Endothelial cell of umbilical vein (primary cell): ENCODE results near the gene SPTY2D1. TPM values are rescaled to one million over a fixed set of nuclear protein-coding genes. Genes with fewer than 3 reads are reported as not detected.

Experiments used
- BruUV-seq: library from RNA; stranded (reverse); fragments of 400-500 nt; replicated peaks from 2 replicates; lab custom pipeline; 2021; lab: Mats Ljungman, UMichigan
- CTCF ChIA-PET: fragments of 300-600, 350-600 bp; sonication (Branson Sonifier 250); formaldehyde crosslinking; loops from one replicate; lab custom pipeline; 2021; ENCODE audit warnings: antibody characterized with exemption, inconsistent platforms; lab: Charles Lee
- POLR2A ChIA-PET: fragments of 300-600, 350-600 bp; sonication (Branson Sonifier 250); formaldehyde crosslinking; loops from one replicate; lab custom pipeline; 2021; ENCODE audit warnings: antibody characterized with exemption, inconsistent platforms; lab: Charles Lee
- DNase-seq: peaks from one replicate; pipeline ENCODE4 v3.0.0-alpha.2; 2011; ENCODE audit warnings: low read depth, low spot score
- FAIRE-seq: peaks from 2 replicates; lab custom pipeline; 2011; peaks lifted over from hg19 to GRCh38; lab: Jason Lieb, UNC
- H2AFZ ChIP-seq: 2 replicates; pipeline ENCODE4 v1.6.0; 2012; ENCODE audit warnings: low read depth, low read length, control low read depth, inconsistent platforms
- H3K27ac ChIP-seq: 2 replicates; pipeline ENCODE4 v1.5.1; 2011; ENCODE audit warnings: low read depth, mild to moderate bottlenecking, control low read depth, low read length, moderate library complexity; ENCODE audit not compliant: insufficient read depth
- H3K27me3 ChIP-seq, 2 experiments: 2 replicates each; pipeline versions ENCODE4 v1.6.0 to v1.6.1; 2011; ENCODE audit warnings: low read length in 2 of 2, mixed read lengths in 1 of 2; ENCODE audit not compliant: control insufficient read depth in 2 of 2, insufficient read depth in 2 of 2
- H3K36me3 ChIP-seq, 2 experiments: 2 replicates in 1 of 2; 3 replicates in 1 of 2; pipeline ENCODE4 v1.5.1; 2011; ENCODE audit warnings: low read length in 2 of 2, mild to moderate bottlenecking in 1 of 2, moderate library complexity in 1 of 2; ENCODE audit not compliant: control insufficient read depth in 2 of 2, insufficient read depth in 2 of 2; ENCODE audit errors: extremely low read depth in 1 of 2
- H3K4me1 ChIP-seq: 3 replicates; pipeline ENCODE4 v1.5.1; 2011; ENCODE audit warnings: mild to moderate bottlenecking, low read length; ENCODE audit not compliant: control insufficient read depth, insufficient read depth; ENCODE audit errors: extremely low read depth
- H3K4me2 ChIP-seq: 2 replicates; pipeline ENCODE4 v1.6.1; 2011; ENCODE audit warnings: low read length, control low read depth, mixed read lengths; ENCODE audit not compliant: insufficient read depth
- H3K4me3 ChIP-seq, 3 experiments: fragments of 200-600 bp in 1 of 3; sonication (generic), shearing (Covaris generic) in 1 of 3; replicated peaks in 1 of 3; 2 replicates each; pipeline ENCODE4 v1.5.1; 2011 to 2016; ENCODE audit warnings: control low read depth in 3 of 3, low read length in 3 of 3, mild to moderate bottlenecking in 2 of 3, inconsistent platforms in 1 of 3, low read depth in 1 of 3, moderate library complexity in 1 of 3; ENCODE audit not compliant: insufficient read depth in 1 of 3
- H3K79me2 ChIP-seq: 2 replicates; pipeline ENCODE4 v1.6.0; 2012; ENCODE audit warnings: low read length, inconsistent platforms; ENCODE audit not compliant: control insufficient read depth, insufficient read depth
- H3K9ac ChIP-seq: replicated peaks from 2 replicates; pipeline ENCODE3; 2011; ENCODE audit warnings: low read length, control low read depth; ENCODE audit not compliant: insufficient read depth; ENCODE audit errors: extremely low read depth
- H3K9me1 ChIP-seq: replicated peaks from 3 replicates; pipeline ENCODE4 v1.6.0; 2011; ENCODE audit warnings: mild to moderate bottlenecking, low read length; ENCODE audit not compliant: control insufficient read depth, insufficient read depth; ENCODE audit errors: extremely low read depth
- H3K9me3 ChIP-seq: replicated peaks from 2 replicates; pipeline ENCODE4 v1.5.1; 2012; ENCODE audit warnings: low read length, inconsistent platforms; ENCODE audit not compliant: control insufficient read depth, insufficient read depth
- H4K20me1 ChIP-seq: replicated peaks from 2 replicates; pipeline ENCODE3; 2011; ENCODE audit warnings: mild to moderate bottlenecking, low read length; ENCODE audit not compliant: control insufficient read depth, insufficient read depth; ENCODE audit errors: extremely low read depth
- JUN ChIP-seq: IDR thresholded peaks from 2 replicates; pipeline ENCODE4 v1.6.1; 2011; ENCODE audit warnings: borderline replicate concordance, low read depth; ENCODE audit not compliant: insufficient read length, insufficient read depth
- dilution Hi-C: fragments of 300-500 bp; cut with MboI; formaldehyde crosslinking; loops from one replicate; pipeline ENCODE4 v1.15.0; 2019; ENCODE audit warnings: low sequenced_read_pairs; ENCODE audit not compliant: extremely low pct_ligation_motif_present
- intact Hi-C: fragments of 100-400 bp; cut with micrococcal nuclease; formaldehyde crosslinking; loops from one replicate; pipeline ENCODE4 v1.10.0; 2022
- polyA plus RNA-seq, 4 experiments: library from polyadenylated mRNA; depleted of rRNA in 3 of 4; stranded (reverse) in 3 of 4; unstranded in 1 of 4; fragments of >200 nt; gene quantifications; 2 replicates each; pipeline versions ENCODE4 v1.2.1 to v1.2.3, GENCODE V29; 2011 to 2012; ENCODE audit warnings: missing spikeins in 1 of 4
- total RNA-seq: library from RNA; stranded (reverse); gene quantifications from 2 replicates; pipeline ENCODE4 v1.2.3, GENCODE V29; 2021

Gene SPTY2D1
- total and polyA plus RNA-seq, 2 donors (not counting 3 experiments of a cell fraction or from before 2014, with no cell fraction given) = 5.5 to 18.7 TPM

GRCh38 chr11:18563090-18563730 lies 70.9 kb downstream of the SPTY2D1 start:
- no peaks in the 10 kb centered on the region for H3K27me3 ChIP-seq
- H3K9me1 ChIP-seq = no peaks in the 10 kb centered on the region
- H3K4me1 ChIP-seq = no peaks in the 10 kb centered on the region
- BruUV-seq = no TSS peak
- H3K9ac ChIP-seq = no peak overlapping the region
- H3K27ac ChIP-seq = no peak overlapping the region
- CTCF ChIA-PET = no interaction called here
- H4K20me1 ChIP-seq = no peaks in the 10 kb centered on the region
- no peak for FAIRE-seq
- dilution Hi-C loops (no loop called here), intact Hi-C loops (no loop called here)
- no peaks in the 10 kb centered on the region for H3K79me2 ChIP-seq
- no peak overlapping the region for H2AFZ ChIP-seq
- DNase-seq = no peak
- no peak overlapping the region for H3K4me2 ChIP-seq
- H3K36me3 ChIP-seq = peaks cover 2 to 4% of the 10 kb centered on the region in 2 experiments
- H3K4me3 ChIP-seq = no peak overlapping the region
- no peak for TF ChIP-seq JUN
- POLR2A ChIA-PET = no interaction called here
- no peaks in the 10 kb centered on the region for H3K9me3 ChIP-seq

Other genes with a start within 250 kb of the SPTY2D1 start
- 477 and 537 TPM in 2 replicates for gene LDHA, start 239.8 kb downstream of the SPTY2D1 start, total RNA-seq
- 201 and 265 TPM in 2 replicates for gene LDHA, start 239.8 kb downstream of the SPTY2D1 start, polyA plus RNA-seq
- not detected in 2 replicates for gene LDHC, start 222.0 kb downstream of the SPTY2D1 start, total RNA-seq
- not detected in 2 replicates for gene LDHC, start 222.0 kb downstream of the SPTY2D1 start, polyA plus RNA-seq
- not detected in 2 replicates for gene LDHAL6A, start 178.5 kb downstream of the SPTY2D1 start, total RNA-seq
- not detected in 2 replicates for gene LDHAL6A, start 178.5 kb downstream of the SPTY2D1 start, polyA plus RNA-seq
- 41.3 and 45.5 TPM in 2 replicates for gene TSG101, start 107.4 kb downstream of the SPTY2D1 start, total RNA-seq
- 160 and 163 TPM in 2 replicates for gene TSG101, start 107.4 kb downstream of the SPTY2D1 start, polyA plus RNA-seq
- gene UEVLD, start 45.6 kb downstream of the SPTY2D1 start, total RNA-seq = 19.1 and 22.5 TPM in 2 replicates
- 8.0 and 9.2 TPM in 2 replicates for gene UEVLD, start 45.6 kb downstream of the SPTY2D1 start, polyA plus RNA-seq
- 2.8 and 3.6 TPM in 2 replicates for gene MISFA, start 34.6 kb downstream of the SPTY2D1 start, total RNA-seq
- gene MISFA, start 34.6 kb downstream of the SPTY2D1 start, polyA plus RNA-seq = 0.75 and 1.4 TPM in 2 replicates
- gene TMEM86A, start 64.4 kb upstream of the SPTY2D1 start, total RNA-seq = 2.5 and 2.6 TPM in 2 replicates
- gene TMEM86A, start 64.4 kb upstream of the SPTY2D1 start, polyA plus RNA-seq = 2.1 and 3.8 TPM in 2 replicates
- gene IGSF22, start 91.8 kb upstream of the SPTY2D1 start, total RNA-seq = not detected in 2 replicates
- not detected in 2 replicates for gene IGSF22, start 91.8 kb upstream of the SPTY2D1 start, polyA plus RNA-seq
- not detected in 2 replicates for gene PTPN5, start 157.5 kb upstream of the SPTY2D1 start, total RNA-seq
- not detected in 2 replicates for gene PTPN5, start 157.5 kb upstream of the SPTY2D1 start, polyA plus RNA-seq